T-helper 9 cell (primary cell): Measurements from ENCODE around the gene NADK.

Source experiments
- DNase-seq: peaks from one replicate; pipeline ENCODE4 v3.0.0-alpha.2; 2020

Gene NADK

GRCh38 chr1:1786836-1787605, 8.8 kb upstream of the NADK start:
- DNase-seq: no peak

GRCh38 chr1:1785666-1786065, 7.4 kb upstream of the NADK start:
- DNase-seq: no peak

- no peak for DNase-seq
Measured at GRCh38 chr1:1784933-1785332, 6.7 kb upstream of the NADK start.

GRCh38 chr1:1783320-1783719, 5.0 kb upstream of the NADK start:
- DNase-seq: no peak

GRCh38 chr1:1782399-1783221, 4.3 kb upstream of the NADK start:
- no peak for DNase-seq

GRCh38 chr1:1781526-1781903, 3.2 kb upstream of the NADK start:
- no peak for DNase-seq

- no peak for DNase-seq
Measured at GRCh38 chr1:1780598-1781525, 2.6 kb upstream of the NADK start.

- peak; percentile 32 for DNase-seq
Measured at GRCh38 chr1:1779691-1780597, 1.7 kb upstream of the NADK start.

- DNase-seq: no peak
Measured at GRCh38 chr1:1779320-1779675, 1.0 kb upstream of the NADK start.

GRCh38 chr1:1778663-1779319, 521 bp upstream of the NADK start:
- DNase-seq: peak; percentile 77

GRCh38 chr1:1777583-1777899, 729 bp downstream of the NADK start:
- DNase-seq: no peak

- no peak for DNase-seq
Measured at GRCh38 chr1:1776672-1777582, 1.3 kb downstream of the NADK start.

- DNase-seq: no peak
Measured at GRCh38 chr1:1775327-1776226, 2.7 kb downstream of the NADK start.

GRCh38 chr1:1773874-1774273, 4.4 kb downstream of the NADK start:
- no peak for DNase-seq

- no peak for DNase-seq
Measured at GRCh38 chr1:1771096-1771495, 7.2 kb downstream of the NADK start.

- no peak for DNase-seq
Measured at GRCh38 chr1:1770102-1770501, 8.2 kb downstream of the NADK start.

- no peak for DNase-seq
Measured at GRCh38 chr1:1768249-1768992, 9.8 kb downstream of the NADK start.

- DNase-seq: no peak
Measured at GRCh38 chr1:1764876-1765470, 13.3 kb downstream of the NADK start.
